Frontal cortex (tissue), 4 donors: ENCODE measurements around the gene ABCG1. TPM values are rescaled to one million over a fixed set of nuclear protein-coding genes. Genes with fewer than 3 reads are reported as not detected.

Source experiments
- DNase-seq, 2 donors: peaks; one replicate each; pipeline ENCODE4 v3.0.0; 2012; ENCODE audit warnings: low spot score in 2 of 2
- FAIRE-seq: peaks from 2 replicates; lab custom pipeline; 2012; peaks lifted over from hg19 to GRCh38; lab: Jason Lieb, UNC
- total RNA-seq: library from RNA; depleted of rRNA; stranded (reverse); fragments of >200 nt; gene quantifications from one replicate; pipeline ENCODE4 v1.2.3, GENCODE V29; 2014
- donor health status: control.
- donor health status: control.
- donor health status: control.

The ABCG1 gene
- total RNA-seq, 1 donor from 2014 or later: 13.0 TPM

GRCh38 chr21:42263591-42264131, 44.7 kb downstream of the ABCG1 start:
- FAIRE-seq: no peak
- DNase-seq: no peak

- FAIRE-seq (no peak), DNase-seq (no peak)
These were observed 45.6 kb downstream of the ABCG1 start for GRCh38 chr21:42264245-42265195.

GRCh38 chr21:42265231-42265812, 46.4 kb downstream of the ABCG1 start:
- DNase-seq: no peak
- FAIRE-seq: no peak

- no peak for FAIRE-seq
- DNase-seq: no peak
These were observed 48.1 kb downstream of the ABCG1 start for GRCh38 chr21:42266971-42267556.

GRCh38 chr21:42269386-42269785, 50.4 kb downstream of the ABCG1 start:
- no peak for FAIRE-seq
- no peak for DNase-seq

DNA sequence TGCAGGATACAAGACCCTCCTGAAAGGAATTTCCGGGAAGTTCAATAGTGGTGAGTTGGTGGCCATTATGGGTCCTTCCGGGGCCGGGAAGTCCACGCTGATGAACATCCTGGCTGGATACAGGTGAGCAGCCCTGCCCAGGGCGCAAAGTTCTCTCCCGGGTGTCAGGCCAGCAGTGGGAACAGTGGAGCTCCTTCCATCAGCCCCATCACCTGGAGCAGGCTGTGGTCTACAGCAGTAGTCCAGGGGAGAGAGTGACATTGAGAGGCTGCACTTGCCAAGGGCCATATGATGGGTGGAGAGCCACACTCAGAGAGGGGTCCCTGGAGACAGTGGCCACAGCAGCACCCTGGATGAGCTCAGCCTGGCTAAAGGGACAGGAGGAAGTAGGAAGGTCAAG, 52.1 kb downstream of the ABCG1 start:
- DNase-seq (no peak), FAIRE-seq (no peak)

- DNase-seq: no peak
- no peak for FAIRE-seq
These were observed 53.4 kb downstream of the ABCG1 start for GRCh38 chr21:42272109-42272962.

DNA sequence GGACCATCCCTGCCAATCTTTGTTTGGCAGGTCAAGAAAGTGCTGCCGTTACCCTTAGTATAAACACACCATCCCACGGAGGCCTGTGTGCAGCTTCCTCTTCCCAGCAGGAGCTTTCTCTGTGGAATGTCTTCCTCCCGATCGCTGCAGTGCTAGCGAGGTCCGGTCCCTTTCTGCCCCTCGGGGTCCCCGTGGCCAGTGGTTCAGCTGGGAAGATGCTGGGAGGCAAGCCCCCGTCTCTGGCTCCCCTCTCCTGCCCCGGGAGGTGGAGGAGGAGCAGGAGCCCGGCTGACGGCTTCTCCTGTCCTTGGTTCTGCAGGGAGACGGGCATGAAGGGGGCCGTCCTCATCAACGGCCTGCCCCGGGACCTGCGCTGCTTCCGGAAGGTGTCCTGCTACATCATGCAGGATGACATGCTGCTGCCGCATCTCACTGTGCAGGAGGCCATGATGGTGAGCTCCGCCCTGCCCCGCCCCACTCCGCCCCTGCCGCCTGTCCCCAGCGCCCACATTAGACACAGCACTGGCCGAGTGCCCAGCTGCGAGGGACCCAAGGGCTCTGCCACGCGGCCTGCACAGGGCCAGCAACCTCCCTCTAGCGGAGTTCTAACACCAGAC, 54.2 kb downstream of the ABCG1 start:
- FAIRE-seq: no peak

GRCh38 chr21:42276076-42276475, 57.1 kb downstream of the ABCG1 start:
- no peak for FAIRE-seq
- no peak for DNase-seq

More for the DNA sequence above, 54.2 kb downstream of the ABCG1 start:
- DNase-seq: no peak

DNA sequence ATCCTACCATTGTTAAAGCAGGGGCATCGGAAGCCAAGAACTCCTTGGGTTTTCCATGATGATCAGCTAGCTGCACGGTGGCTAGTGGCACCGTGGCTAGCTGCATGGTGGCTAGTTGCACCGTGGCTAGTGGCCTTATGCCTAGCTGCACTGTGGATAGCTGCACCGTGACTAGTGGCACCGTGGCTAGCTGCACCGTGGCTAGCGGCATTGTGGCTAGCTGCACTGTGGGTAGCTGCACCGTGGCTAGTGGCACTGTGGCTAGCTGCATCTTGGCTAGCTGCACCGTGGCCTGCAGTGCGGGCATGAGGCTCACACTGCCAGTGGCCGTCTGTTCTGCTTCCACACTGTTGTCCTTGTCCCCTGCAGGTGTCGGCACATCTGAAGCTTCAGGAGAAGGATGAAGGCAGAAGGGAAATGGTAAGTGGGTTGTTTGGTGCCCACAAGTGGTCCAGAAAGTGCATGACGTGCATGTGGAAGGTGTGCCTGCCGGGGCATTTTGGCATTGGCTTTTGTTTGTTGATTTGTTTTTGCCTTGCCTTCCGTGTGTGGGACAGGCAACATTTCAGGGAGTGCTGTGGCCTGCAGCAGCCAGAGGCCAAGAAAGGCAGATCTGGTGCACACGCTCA, 57.7 kb downstream of the ABCG1 start:
- no peak for FAIRE-seq

DNA sequence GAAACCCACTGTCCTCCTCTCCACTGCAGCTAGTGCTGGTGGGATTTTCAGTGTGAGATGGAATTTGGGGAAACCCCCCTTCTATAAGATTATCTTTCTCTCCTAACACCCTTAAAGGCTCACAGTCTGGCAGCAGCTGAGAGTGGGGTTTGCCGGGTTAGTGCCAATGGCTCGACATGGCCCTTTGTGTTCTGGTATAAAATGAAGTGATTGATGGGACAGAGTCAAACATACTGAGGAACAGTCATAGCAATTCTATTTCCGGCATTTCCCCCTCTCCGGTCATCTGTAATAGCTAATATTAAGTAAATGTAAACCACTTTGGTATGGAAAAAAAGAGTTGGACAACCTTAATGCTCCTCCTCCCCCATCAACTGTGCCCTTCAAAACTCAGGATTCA, 58.7 kb downstream of the ABCG1 start:
- DNase-seq (no peak), FAIRE-seq (no peak)

More for the DNA sequence above, 57.7 kb downstream of the ABCG1 start:
- no peak for DNase-seq

- DNase-seq: no peak
- no peak for FAIRE-seq
These were observed 59.7 kb downstream of the ABCG1 start for GRCh38 chr21:42278451-42279149.

GRCh38 chr21:42279341-42279871, 60.5 kb downstream of the ABCG1 start:
- FAIRE-seq (no peak), DNase-seq (no peak)

DNA sequence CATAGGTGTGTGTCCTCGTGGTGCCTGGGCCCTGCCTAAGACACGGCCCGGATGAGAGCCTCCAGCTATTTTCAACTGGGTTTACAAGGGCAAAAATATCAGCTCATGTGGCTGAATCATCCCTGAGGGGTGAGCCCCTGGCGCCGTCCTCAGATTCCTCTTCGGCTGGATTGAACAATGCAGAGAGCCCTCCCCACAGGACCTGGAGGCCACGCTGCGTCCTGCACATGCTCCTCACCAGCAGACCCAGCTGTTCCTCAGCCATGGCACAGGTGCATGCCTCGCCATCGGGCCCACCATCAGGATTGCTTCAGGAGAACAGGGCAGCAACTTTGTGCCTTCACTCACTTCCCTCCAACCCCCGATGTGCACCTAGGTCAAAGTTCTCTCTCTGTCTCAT, 60.9 kb downstream of the ABCG1 start:
- FAIRE-seq (no peak), DNase-seq (no peak)

DNA sequence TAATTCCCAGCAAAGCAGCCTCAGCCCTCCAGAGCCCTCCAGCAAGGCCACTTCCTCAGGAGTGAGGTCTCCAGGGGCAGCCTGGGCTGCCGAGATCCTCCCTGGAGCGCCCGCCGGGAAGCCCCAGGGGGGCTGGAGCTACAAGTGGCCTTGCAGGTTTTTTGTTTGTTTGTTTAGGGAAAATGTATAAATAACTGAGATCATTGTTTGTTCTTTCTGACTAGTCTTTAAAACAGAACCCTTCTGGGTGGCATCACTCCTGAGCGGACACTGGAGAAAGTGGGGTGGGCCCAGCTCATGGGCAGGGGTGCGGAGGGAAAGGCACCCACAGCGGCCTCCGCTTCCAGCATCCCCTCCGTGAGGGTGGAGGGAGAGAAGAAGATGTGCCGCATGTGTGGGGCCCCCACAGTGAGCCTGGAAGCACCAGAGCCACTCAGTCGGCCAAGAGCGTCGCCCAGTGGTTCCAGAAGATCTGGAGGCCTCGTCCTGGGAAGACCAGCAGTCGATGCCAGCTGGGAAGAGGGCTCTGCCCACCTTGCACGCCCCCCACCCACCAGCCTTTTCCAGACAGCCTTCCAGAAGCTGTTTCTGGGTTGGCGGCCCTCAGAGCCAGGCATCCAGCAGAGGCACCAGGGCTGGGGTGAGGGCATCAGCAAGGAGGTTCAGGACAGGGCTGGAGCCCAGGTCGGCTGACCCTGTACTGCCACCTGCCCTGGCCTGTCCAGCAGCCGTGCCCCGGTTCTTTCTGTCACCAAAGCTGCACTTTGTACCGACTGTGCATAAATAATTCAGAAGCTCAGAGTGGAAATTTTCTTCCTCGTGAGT, 61.6 kb downstream of the ABCG1 start:
- FAIRE-seq (no peak), DNase-seq (no peak)

- FAIRE-seq (no peak), DNase-seq (no peak)
These were observed 62.3 kb downstream of the ABCG1 start for GRCh38 chr21:42281181-42281680.

DNA sequence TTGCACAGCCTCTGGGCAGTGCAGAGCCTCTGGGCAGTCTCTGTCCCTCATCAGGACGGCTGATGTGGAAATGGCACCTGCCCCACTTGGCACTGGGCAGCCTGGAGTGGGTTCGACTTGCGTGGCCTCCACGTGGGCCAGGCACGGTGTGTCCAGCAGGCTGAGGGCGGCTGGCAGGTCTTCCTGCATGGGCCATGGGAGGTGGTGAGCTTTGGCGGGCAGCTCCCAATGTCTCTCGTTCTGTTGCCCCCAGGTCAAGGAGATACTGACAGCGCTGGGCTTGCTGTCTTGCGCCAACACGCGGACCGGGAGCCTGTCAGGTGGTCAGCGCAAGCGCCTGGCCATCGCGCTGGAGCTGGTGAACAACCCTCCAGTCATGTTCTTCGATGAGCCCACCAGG, 63.1 kb downstream of the ABCG1 start:
- DNase-seq (no peak), FAIRE-seq (no peak)
